Aorta (tissue), 5 donors: ENCODE data around the gene KCNRG. TPM values are rescaled to one million over a fixed set of nuclear protein-coding genes. Genes with fewer than 3 reads are reported as not detected.

Experiments
- ATAC-seq: fragments of 200-7000 bp; cut with Tn5 transposase; one replicate; pipeline ENCODE4 v1.9.1; 2022; ENCODE audit warnings: moderate library complexity; ENCODE audit not compliant: low FRiP score
- DNase-seq, 2 donors: peaks; one replicate each; pipeline ENCODE4 v3.0.0-alpha.2; 2020
- H3K27ac ChIP-seq, 2 donors: one replicate each; pipeline ENCODE4 v1.5.1; 2013; ENCODE audit warnings: low read length in 2 of 2, mild to moderate bottlenecking in 2 of 2, moderate library complexity in 2 of 2, control low read depth in 1 of 2, inconsistent platforms in 1 of 2, low read depth in 1 of 2
- H3K27me3 ChIP-seq, 2 donors: one replicate each; pipeline ENCODE4 v1.6.1; 2013; ENCODE audit warnings: control low read depth in 1 of 2, low read length in 1 of 2, mild to moderate bottlenecking in 1 of 2, moderate library complexity in 1 of 2; ENCODE audit not compliant: insufficient read depth in 2 of 2, control insufficient read depth in 1 of 2
- H3K36me3 ChIP-seq, 2 donors: one replicate each; pipeline ENCODE4 v1.6.1; 2013; ENCODE audit warnings: control low read depth in 1 of 2, low read length in 1 of 2, mild to moderate bottlenecking in 1 of 2; ENCODE audit not compliant: insufficient read depth in 2 of 2, control insufficient read depth in 1 of 2
- H3K4me1 ChIP-seq, 2 donors: one replicate each; pipeline ENCODE4 v1.6.1; 2013; ENCODE audit warnings: low read length in 2 of 2, control low read depth in 1 of 2, mild to moderate bottlenecking in 1 of 2, moderate library complexity in 1 of 2; ENCODE audit not compliant: insufficient read depth in 2 of 2, control insufficient read depth in 1 of 2
- H3K4me3 ChIP-seq, 2 donors: one replicate each; pipeline ENCODE4 v1.5.1; 2013; ENCODE audit warnings: low read length in 2 of 2, control low read depth in 1 of 2, mild to moderate bottlenecking in 1 of 2
- H3K9me3 ChIP-seq: one replicate; pipeline ENCODE4 v1.6.1; 2013; ENCODE audit warnings: mild to moderate bottlenecking, low read length; ENCODE audit not compliant: control insufficient read depth
- WGBS, 2 donors: extraction: QIAGEN DNeasy Blood & Tissue Kit; methylation state at CpG; one replicate each; pipeline ENCODE4 v1.1.7; 2013; 5-methylcytosine and 5-hydroxymethylcytosine counted together
- intact Hi-C, 2 donors: fragments of 100-400 bp; cut with DNase I; formaldehyde crosslinking; loops; one replicate each; pipeline versions ENCODE4 v1.14.2 to v1.15.0; 2022
- polyA plus RNA-seq, 2 donors: library from polyadenylated mRNA; stranded (reverse); fragments of 200-250 nt; gene quantifications; one replicate each; pipeline ENCODE4 v1.2.3, GENCODE V29; 2013
- total RNA-seq, 2 donors: library from RNA; stranded (reverse); fragmentation: NEBNext Ultra II Directional; extraction: Animal tissue kit (Norgen Biotek cat#: 25700); gene quantifications; one replicate each; pipeline ENCODE4 v1.2.1, GENCODE V29; 2021
- donor health status: healthy with polysubstance abuse.
- donor health status: Bipolar disorder and iron deficiency.
- donor health status: DM: no; HTN: no; CAD: no.
- donor health status: DM: no; HTN: no; CAD: no.
- donor health status: DM: yes; HTN: yes; CAD: no.

KCNRG gene
- total and polyA plus RNA-seq, 4 donors = 0.45 to 1.7 TPM; not detected in 2

GRCh38 chr13:49998714-49999624 is 16.3 kb upstream of the KCNRG start:
- H3K27ac ChIP-seq = no peak overlapping the region
- WGBS, 2 donors = 65 to 72% methylated on average over 22 of the region's 22 CpGs
- H3K4me3 ChIP-seq = peak overlapping the region in 1 of 2 donors; percentile 41

GRCh38 chr13:50001287-50001686 is 14.0 kb upstream of the KCNRG start:
- Histone ChIP-seq H3K27ac (no peak overlapping the region), H3K27me3 (no peaks in the 10 kb centered on the region), H3K9me3 (no peaks in the 10 kb centered on the region), H3K4me3 (no peak overlapping the region), H3K4me1 (peaks cover 7% of the 10 kb centered on the region in 2 donors), H3K36me3 (no peaks in the 10 kb centered on the region)
- 7 to 13% methylated on average over 1 of the region's 1 CpG for WGBS, 2 donors
- ATAC-seq (no peak), DNase-seq (no peak)
- intact Hi-C loops = no loop called here

More at GRCh38 chr13:49998714-49999624, 16.3 kb upstream of the KCNRG start:
- Histone ChIP-seq H3K9me3 (no peaks in the 10 kb centered on the region), H3K4me1 (peaks cover 7% of the 10 kb centered on the region in 2 donors), H3K36me3 (no peaks in the 10 kb centered on the region), H3K27me3 (no peaks in the 10 kb centered on the region)
- ATAC-seq (no peak), DNase-seq (no peak)
- intact Hi-C loops = loop anchor here in 1 of 2 donors (5.0 kb wide), 1 partner anchor 83 kb away; no protein-coding TSS in a partner anchor

- 95 to 98% methylated on average over 7 of the region's 7 CpGs for WGBS, 2 donors
- intact Hi-C loops = no loop called here
- Histone ChIP-seq H3K4me3 (no peak overlapping the region), H3K27me3 (no peaks in the 10 kb centered on the region), H3K36me3 (peaks cover 2% of the 10 kb centered on the region in 2 donors), H3K27ac (peak overlapping the region in 1 of 2 donors; percentile 49), H3K4me1 (peaks cover 1 to 4% of the 10 kb centered on the region in 2 donors), H3K9me3 (no peaks in the 10 kb centered on the region)
- ATAC-seq (no peak), DNase-seq (no peak)
These were observed 8.7 kb upstream of the KCNRG start for GRCh38 chr13:50006426-50007135.

- Histone ChIP-seq H3K4me3 (no peak overlapping the region), H3K4me1 (peaks cover 1 to 2% of the 10 kb centered on the region in 2 donors), H3K27me3 (no peaks in the 10 kb centered on the region), H3K27ac (no peak overlapping the region), H3K9me3 (no peaks in the 10 kb centered on the region), H3K36me3 (peaks cover 5 to 11% of the 10 kb centered on the region in 2 donors)
- 68 to 72% methylated on average over 1 of the region's 1 CpG for WGBS, 2 donors
- intact Hi-C loops = no loop called here
- ATAC-seq (no peak), DNase-seq (no peak)
These were observed 3.8 kb upstream of the KCNRG start for GRCh38 chr13:50011461-50011860.

- H3K4me3 ChIP-seq = no peak overlapping the region
- peaks cover 1 to 6% of the 10 kb centered on the region in 2 donors for H3K4me1 ChIP-seq
- intact Hi-C loops = no loop called here
- DNase-seq (no peak), ATAC-seq (no peak)
- WGBS, 2 donors = 93 to 95% methylated on average over 6 of the region's 6 CpGs
- no peaks in the 10 kb centered on the region for H3K9me3 ChIP-seq
- no peaks in the 10 kb centered on the region for H3K27me3 ChIP-seq
- H3K27ac ChIP-seq = no peak overlapping the region
- H3K36me3 ChIP-seq = peaks cover 5 to 11% of the 10 kb centered on the region in 2 donors
These were observed 2.7 kb upstream of the KCNRG start for GRCh38 chr13:50012396-50013169.

- Histone ChIP-seq H3K4me1 (peaks cover 1 to 6% of the 10 kb centered on the region in 2 donors), H3K27me3 (no peaks in the 10 kb centered on the region), H3K9me3 (no peaks in the 10 kb centered on the region), H3K36me3 (peaks cover 5 to 11% of the 10 kb centered on the region in 2 donors), H3K4me3 (no peak overlapping the region), H3K27ac (no peak overlapping the region)
- DNase-seq (no peak), ATAC-seq (no peak)
- WGBS, 2 donors = 83 to 95% methylated on average over 1 of the region's 1 CpG
- intact Hi-C loops = no loop called here
These were observed 858 bp upstream of the KCNRG start for GRCh38 chr13:50014386-50014785.

- Histone ChIP-seq H3K9me3 (no peaks in the 10 kb centered on the region), H3K27me3 (no peaks in the 10 kb centered on the region), H3K36me3 (peaks cover 5 to 11% of the 10 kb centered on the region in 2 donors), H3K4me3 (no peak overlapping the region), H3K4me1 (peaks cover 0 to 6% of the 10 kb centered on the region in 2 donors), H3K27ac (peak overlapping the region in 1 of 2 donors; percentile 78)
- 60 to 63% methylated on average over 4 of the region's 4 CpGs for WGBS, 2 donors
- DNase-seq = no peak
- intact Hi-C loops = no loop called here
- ATAC-seq = no peak
These were observed 506 bp downstream of the KCNRG start for GRCh38 chr13:50015750-50016149.

GRCh38 chr13:50016444-50016843 is 1.2 kb downstream of the KCNRG start:
- H3K27ac ChIP-seq = no peak overlapping the region

More at GRCh38 chr13:50016444-50016843, 1.2 kb downstream of the KCNRG start:
- Histone ChIP-seq H3K4me3 (no peak overlapping the region), H3K36me3 (peaks cover 5 to 10% of the 10 kb centered on the region in 2 donors), H3K27me3 (no peaks in the 10 kb centered on the region), H3K4me1 (peaks cover 0 to 6% of the 10 kb centered on the region in 2 donors), H3K9me3 (no peaks in the 10 kb centered on the region)
- intact Hi-C loops = no loop called here
- WGBS, 2 donors = 7 to 15% methylated on average over 2 of the region's 2 CpGs
- ATAC-seq (no peak), DNase-seq (no peak)
